ENCODE data around the gene C1QTNF4. TPM values are rescaled to one million over a fixed set of nuclear protein-coding genes. Genes with fewer than 3 reads are reported as not detected.

C1QTNF4 gene
- total RNA-seq, 1 donor from 2014 or later: 0.20 TPM

DNA sequence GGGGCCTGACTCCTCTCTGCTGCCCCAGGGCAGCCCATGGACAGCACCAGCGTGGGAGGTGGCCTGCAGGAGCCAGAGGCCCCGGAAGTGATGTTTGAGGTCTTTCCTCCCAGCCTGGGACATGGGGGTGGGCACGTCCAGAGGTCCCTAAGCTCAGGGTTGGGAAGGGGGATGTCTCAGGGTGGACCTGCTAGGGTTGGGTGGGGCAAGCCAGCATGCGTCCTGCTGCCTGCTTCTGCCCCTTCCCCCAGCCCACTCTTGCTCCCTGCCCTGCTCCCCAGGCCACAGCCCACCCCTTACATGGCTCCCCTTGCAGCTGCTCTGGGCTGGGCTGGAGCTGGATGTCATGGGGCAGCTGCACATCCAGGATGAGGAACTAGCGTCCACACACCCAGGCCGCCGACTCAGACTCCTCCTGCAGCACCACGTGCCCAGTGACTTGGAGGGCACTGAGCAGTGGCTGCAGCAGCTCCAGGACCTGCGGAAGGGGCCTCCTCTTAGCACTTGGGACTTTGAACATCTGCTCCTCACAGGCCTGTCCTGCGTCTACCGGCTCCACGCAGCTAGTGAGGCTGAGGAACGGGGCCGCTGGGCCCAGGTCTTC, 6.4 kb downstream of the C1QTNF4 start:
- Mint-ChIP-seq H3K36me3 (ENCODE audit: low read depth, unreplicated experiment) (peaks cover 22% of the 10 kb centered on the region), H3K4me3 (ENCODE audit: unreplicated experiment) (no peak overlapping the region), H3K27ac (ENCODE audit: unreplicated experiment) (no peak overlapping the region), H3K9me3 (ENCODE audit: unreplicated experiment) (no peaks in the 10 kb centered on the region), H3K27me3 (ENCODE audit: low read depth, unreplicated experiment) (peaks cover 14% of the 10 kb centered on the region), H3K4me1 (ENCODE audit: low read depth, unreplicated experiment) (no peaks in the 10 kb centered on the region)
- H3K9me3 ChIP-seq (ENCODE audit: insufficient read depth, low read depth, low read length): no peaks in the 10 kb centered on the region
- no peaks in the 10 kb centered on the region for H3K79me2 ChIP-seq (ENCODE audit: insufficient read depth, low read length)
- peaks cover 11% of the 10 kb centered on the region for H4K20me1 ChIP-seq (ENCODE audit: insufficient read depth, low read length)
- no peak overlapping the region for H3K4me3 ChIP-seq (ENCODE audit: insufficient read depth, low read depth, low read length)
- peaks cover 11% of the 10 kb centered on the region for H3K27me3 ChIP-seq (ENCODE audit: insufficient read depth, low read length)
- H3K4me2 ChIP-seq (ENCODE audit: low read length): no peak overlapping the region
- no peak overlapping the region for H3K27ac ChIP-seq (ENCODE audit: low read depth, low read length)
- DNase-seq (ENCODE audit: low read depth): no peak
- H2AFZ ChIP-seq (ENCODE audit: low read depth, low read length): no peak overlapping the region
- H3K4me1 ChIP-seq (ENCODE audit: insufficient read depth, low read length): no peaks in the 10 kb centered on the region
- TF ChIP-seq, protein P1, sequence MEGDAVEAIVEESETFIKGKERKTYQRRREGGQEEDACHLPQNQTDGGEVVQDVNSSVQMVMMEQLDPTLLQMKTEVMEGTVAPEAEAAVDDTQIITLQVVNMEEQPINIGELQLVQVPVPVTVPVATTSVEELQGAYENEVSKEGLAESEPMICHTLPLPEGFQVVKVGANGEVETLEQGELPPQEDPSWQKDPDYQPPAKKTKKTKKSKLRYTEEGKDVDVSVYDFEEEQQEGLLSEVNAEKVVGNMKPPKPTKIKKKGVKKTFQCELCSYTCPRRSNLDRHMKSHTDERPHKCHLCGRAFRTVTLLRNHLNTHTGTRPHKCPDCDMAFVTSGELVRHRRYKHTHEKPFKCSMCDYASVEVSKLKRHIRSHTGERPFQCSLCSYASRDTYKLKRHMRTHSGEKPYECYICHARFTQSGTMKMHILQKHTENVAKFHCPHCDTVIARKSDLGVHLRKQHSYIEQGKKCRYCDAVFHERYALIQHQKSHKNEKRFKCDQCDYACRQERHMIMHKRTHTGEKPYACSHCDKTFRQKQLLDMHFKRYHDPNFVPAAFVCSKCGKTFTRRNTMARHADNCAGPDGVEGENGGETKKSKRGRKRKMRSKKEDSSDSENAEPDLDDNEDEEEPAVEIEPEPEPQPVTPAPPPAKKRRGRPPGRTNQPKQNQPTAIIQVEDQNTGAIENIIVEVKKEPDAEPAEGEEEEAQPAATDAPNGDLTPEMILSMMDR (IDR thresholded peaks at IDR 0.05; ENCODE audit: insufficient read depth, low read depth, low read length): no peak
- TF ChIP-seq EZH2 (IDR thresholded peaks at IDR 0.05; ENCODE audit: insufficient read depth, low read length): no peak
- H3K36me3 ChIP-seq (ENCODE audit: insufficient read depth, low read length): peaks cover 8% of the 10 kb centered on the region
- FAIRE-seq: no peak
- no peak overlapping the region for H3K9ac ChIP-seq (ENCODE audit: low read length)

DNA sequence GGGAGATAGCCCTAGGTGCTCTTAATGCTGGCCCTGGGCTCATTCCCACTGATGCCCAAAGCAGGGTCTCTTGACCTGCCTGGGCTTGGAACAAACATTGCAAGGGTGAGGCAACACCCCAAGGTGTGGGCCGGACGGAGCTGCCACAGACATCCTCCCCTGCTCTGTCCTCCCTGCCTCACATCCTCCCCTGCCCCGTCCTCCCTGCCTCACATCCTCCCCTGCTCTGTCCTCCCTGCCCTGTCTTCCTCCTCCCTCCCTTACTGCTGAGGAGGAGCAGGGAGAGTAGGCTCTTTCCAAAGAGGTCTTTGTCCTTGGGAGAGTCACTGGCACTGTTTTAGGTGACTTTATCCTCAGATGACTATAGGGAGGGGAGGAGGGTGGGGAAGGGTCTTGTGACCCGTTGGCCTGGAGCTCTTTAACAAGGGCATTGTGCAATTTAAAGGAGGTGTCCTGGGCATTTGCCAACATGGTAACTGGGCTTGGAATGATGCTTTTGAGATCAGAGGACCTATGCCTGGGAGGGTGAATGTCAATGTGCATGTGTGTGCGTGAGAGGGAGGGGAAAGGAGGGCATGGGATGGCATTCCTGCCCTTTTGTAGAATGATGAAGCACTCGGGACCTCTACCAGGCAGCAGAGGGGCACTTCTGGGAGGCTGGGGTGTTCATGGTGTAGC, 7.0 kb downstream of the C1QTNF4 start:
- H3K4me3 Mint-ChIP-seq (ENCODE audit: unreplicated experiment): no peak overlapping the region
- H3K27me3 ChIP-seq (ENCODE audit: insufficient read depth, low read length): peaks cover 5% of the 10 kb centered on the region
- peaks cover 8% of the 10 kb centered on the region for H3K27me3 Mint-ChIP-seq (ENCODE audit: low read depth, unreplicated experiment)
- DNase-seq (ENCODE audit: low read depth) (no peak), FAIRE-seq (no peak)
- no peak overlapping the region for H3K27ac Mint-ChIP-seq (ENCODE audit: unreplicated experiment)
- H2AFZ ChIP-seq (ENCODE audit: low read depth, low read length): no peak overlapping the region
- no peaks in the 10 kb centered on the region for H3K4me1 Mint-ChIP-seq (ENCODE audit: low read depth, unreplicated experiment)
- no peaks in the 10 kb centered on the region for H3K4me1 ChIP-seq (ENCODE audit: insufficient read depth, low read length)
- H3K36me3 Mint-ChIP-seq (ENCODE audit: low read depth, unreplicated experiment): peaks cover 26% of the 10 kb centered on the region
- H3K4me2 ChIP-seq (ENCODE audit: low read length): no peak overlapping the region
- no peak overlapping the region for H3K27ac ChIP-seq (ENCODE audit: low read depth, low read length)
- H3K36me3 ChIP-seq (ENCODE audit: insufficient read depth, low read length): peaks cover 12% of the 10 kb centered on the region
- H3K9me3 ChIP-seq (ENCODE audit: insufficient read depth, low read depth, low read length): no peaks in the 10 kb centered on the region
- TF ChIP-seq, protein P1 (IDR thresholded peaks at IDR 0.05; ENCODE audit: insufficient read depth, low read depth, low read length): no peak
- TF ChIP-seq EZH2 (IDR thresholded peaks at IDR 0.05; ENCODE audit: insufficient read depth, low read length): no peak
- H3K9me3 Mint-ChIP-seq (ENCODE audit: unreplicated experiment): no peaks in the 10 kb centered on the region
- no peak overlapping the region for H3K9ac ChIP-seq (ENCODE audit: low read length)
- H3K4me3 ChIP-seq (ENCODE audit: insufficient read depth, low read depth, low read length): no peak overlapping the region
- no peaks in the 10 kb centered on the region for H3K79me2 ChIP-seq (ENCODE audit: insufficient read depth, low read length)
- H4K20me1 ChIP-seq (ENCODE audit: insufficient read depth, low read length): peaks cover 11% of the 10 kb centered on the region
